NCI-H510A (cell line): Measurements from ENCODE around the gene CAVIN1.
"Not testable (repeated sequence)": the region's sequence is repeated elsewhere in the genome, so short reads cannot be mapped to it uniquely, and the experiment has no call there.

Source experiments
- DNase-seq: peaks from one replicate; lab custom pipeline; 2025; lab: John Stamatoyannopoulos, UW

The CAVIN1 gene

DNA sequence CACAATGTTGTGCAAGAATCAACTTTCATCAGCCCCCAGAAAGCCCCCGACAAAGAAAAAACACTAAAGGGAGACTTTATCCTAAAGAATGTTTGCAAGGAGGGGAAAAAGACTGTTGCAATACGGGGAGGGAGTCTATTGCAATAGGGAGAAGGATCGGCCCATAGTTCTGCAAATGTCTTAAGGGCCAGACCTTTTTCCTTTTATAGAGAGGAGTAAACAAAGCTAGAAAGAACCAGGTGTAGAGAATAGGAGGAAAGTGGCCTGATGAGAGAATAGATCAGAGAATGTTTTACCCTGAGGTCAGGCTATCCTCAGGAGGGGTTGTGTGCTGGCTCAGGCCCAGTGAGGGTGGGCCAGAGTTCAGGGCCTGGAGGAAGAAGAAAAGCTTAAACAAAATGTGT lies 8.7 kb upstream of the CAVIN1 start:
- no peak for DNase-seq

DNA sequence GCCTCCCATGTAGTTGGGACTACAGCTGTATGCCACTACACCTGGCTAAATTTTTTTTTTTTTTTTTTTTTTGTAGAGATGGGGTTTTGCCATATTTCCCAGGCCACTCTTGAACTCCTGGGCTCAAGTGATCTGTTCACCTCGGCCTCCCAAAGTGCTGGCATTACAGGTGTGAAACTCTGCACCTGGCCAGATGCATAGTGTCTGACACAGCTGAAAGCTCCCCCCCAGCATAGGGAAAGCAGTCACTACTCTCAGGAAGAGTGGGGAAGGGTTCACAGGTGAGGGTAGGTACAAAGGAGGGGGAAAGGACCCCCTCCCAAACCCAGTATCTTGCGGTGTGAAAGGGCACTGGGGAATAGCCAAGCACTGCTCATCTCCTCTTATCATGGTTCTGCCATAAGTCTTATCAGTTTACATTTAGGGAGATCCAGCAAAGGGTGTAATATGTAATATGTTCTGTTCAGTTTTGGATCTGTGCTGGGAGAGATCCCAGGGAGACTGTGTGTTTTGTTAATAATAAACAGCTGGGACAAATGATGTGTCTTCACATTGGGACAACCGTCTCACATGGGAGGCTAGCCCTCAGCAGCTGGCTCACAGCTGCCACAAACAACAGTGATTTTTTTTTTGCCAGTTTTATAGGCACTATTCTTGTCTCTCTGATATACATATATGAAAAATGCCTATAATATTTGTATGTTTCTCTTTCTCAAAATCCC lies 6.8 kb upstream of the CAVIN1 start:
- DNase-seq = no peak

DNA sequence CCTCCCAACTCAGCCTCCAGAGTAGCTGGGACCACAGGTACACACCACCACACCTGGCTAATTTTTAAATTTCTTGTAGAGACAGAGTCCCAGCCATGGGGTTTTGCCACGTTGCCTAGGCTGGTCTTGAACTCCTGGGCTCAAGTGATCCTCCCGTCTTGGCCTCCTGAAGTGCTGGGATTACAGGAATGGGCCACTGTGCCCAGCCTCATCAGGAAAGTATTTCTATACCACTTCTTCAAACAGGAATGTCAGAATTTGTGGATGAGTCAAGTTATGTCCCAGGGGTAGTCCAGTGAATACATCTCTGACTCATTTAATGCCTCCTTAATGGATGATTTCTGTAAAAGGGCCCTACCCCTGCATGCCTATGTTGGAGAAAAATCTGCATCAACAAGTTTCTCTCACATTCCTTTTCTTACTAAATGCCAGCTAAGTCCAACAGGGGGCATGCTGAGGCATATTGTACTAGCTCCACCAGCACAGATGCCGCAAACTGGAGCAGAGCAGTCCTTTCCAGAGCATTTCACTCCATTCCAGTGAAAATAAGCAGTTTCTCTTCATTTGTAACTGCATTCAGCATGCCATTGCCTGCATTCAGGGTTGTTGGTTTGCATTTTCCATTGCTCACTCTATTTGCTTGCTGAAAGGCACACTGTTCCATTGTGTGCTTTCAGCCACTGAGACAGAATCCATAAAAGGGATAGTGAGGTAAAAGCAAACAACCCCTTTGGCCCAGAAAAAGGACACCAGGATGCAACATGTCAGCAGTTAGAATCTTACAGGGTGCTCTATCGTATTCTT lies 5.3 kb upstream of the CAVIN1 start:
- no peak for DNase-seq

DNA sequence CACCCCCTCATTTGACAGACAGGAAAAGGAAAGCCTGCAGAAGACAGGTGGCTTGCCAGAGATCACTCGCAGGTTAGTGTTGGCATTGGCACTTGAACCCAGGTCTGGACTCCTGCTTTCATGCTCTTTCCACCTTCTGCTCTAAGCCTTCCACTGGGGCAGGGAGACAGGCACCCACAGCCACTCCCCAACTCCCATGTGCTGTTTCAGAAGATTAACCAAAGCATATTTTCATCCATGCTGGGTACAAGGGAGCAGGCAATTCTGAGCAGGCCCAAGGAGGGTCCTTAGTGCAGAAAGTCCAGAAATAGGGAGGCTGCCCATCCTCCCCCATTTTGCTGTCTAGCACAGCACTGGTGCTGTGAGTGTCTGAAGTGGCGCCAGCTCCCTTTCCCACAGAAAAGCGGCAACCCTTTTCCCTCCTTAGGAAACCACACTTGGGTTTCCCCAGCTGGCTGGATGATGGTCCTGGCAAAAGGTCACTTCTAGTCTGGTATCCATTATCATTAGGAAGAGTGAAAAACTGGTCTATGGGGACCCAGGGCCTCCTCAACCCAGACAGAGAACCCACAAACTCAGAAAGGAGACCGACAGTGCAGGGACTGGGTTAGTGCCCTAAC lies 2.0 kb upstream of the CAVIN1 start:
- DNase-seq = no peak

DNA sequence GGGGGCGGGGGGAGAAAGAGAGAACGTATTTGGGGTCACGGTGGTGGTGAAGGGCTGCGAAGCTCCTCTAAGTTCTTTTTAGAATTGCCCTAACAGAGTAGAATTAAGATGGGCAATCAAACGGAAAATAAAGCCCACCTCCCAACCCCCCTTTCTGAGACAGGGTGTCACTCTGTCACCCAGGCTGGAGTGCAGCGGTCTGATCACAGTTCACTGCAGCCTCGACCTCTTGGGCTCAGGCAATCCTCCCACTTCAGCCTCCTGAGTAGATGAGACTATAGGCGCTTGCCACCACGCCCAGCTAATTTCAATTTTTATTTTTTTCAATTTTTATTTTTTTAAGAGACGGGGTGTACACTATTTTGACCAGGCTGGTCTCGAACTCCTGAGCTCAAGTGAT lies 710 bp upstream of the CAVIN1 start:
- DNase-seq = no peak

DNA sequence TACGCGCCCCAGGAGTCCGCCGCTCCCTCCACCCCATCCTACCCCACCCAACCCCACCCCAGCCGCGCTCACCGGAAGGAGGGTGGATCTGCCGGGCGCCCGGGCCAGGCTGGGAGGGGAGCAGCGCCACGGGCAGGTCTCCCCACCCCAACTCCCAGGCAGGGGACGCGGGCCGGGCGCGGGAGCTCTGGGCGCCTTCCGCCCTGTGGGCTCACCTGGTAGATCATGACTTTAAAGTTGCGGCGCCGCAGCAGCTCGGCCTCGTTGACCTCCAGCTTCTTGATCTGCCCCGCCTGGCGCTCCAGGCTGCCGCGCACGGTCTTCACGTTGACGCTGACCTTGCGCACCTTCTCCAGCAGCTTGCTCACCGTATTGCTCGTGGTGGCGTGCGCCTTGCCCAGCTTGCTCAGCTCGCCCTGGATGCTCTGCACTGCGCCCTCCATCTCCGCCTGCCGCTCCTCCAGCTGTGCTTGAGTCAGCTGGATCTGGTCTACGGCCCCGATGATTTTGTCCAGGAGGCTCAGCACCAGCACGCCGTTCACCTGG lies 571 bp downstream of the CAVIN1 start:
- DNase-seq = no peak

DNA sequence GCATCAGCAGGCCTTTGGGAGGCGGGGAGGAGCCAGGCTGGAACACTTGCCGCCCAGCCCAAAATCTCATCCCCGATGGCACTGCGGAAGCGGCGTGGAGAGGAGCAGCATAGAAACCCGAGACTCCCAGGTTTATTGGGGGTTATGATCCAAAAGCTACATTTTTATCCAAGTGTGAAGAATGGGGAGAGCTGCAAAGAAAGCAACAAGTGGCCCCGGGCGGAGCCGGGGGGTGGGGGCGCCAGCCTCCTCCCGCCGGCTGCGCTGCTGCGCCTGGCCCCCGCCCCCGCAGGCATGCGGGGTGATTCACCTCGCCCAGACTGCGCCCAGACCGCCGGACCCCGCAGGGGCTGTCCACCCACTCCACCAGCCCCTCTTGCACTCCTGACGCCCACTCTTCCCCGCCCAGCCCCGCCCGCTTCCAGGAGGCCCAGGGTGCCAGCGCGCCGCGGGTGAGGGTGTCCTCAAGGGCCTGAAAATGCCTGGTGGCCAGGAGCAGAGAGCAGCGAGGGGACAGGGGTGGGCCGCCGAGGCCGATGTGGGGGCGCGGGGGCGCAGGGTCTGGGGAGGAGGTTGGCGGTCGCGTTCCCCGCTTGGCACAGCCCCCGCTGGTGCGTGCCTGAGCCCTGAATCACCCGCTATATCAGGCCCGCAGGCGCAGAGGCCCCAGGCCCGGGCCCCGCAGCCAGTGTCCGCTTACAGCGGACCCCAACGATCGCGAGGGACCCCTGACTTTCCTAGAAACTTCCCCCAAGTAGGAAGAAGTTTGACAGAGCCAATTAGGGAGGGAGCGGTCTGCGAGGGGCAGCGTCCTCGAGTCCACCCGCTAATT lies 1.3 kb downstream of the CAVIN1 start:
- DNase-seq = no peak

DNA sequence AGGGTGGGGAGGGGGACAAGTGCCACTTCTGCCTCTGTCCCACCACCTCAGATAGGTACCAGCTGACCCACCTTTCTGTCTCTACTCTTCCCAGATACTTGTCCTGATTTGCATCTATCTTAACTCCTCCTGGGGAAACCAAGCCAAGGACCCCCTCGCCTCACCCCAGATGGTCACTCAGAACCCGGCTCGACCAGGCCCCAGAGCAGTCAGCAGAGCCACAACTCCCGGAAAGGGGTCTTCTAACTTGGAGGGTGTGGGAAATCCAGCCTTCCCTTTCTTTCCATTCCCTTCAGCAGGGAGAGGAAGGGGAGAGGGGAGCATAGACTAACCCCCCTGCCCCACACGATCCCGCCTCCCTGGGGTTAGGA lies 1.9 kb downstream of the CAVIN1 start:
- no peak for DNase-seq

DNA sequence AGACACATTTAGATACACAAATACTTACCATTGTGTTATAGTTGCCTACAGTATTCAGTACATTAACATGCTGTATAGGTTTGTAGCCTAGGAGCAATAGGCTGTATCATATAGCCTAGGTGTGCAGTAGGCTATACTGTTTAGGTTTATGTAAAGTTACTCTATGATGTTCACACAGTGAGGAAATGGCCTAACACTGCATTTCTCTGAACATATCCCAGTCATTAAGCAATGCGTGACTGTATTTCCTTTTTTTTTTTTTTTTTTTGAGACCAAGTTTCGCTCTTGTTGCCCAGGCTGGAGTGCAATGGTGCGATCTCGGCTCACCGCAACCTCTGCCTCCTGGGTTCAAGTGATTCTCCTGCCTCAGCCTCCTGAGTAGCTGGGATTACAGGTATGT lies 5.1 kb downstream of the CAVIN1 start:
- DNase-seq = not testable (repeated sequence)

DNA sequence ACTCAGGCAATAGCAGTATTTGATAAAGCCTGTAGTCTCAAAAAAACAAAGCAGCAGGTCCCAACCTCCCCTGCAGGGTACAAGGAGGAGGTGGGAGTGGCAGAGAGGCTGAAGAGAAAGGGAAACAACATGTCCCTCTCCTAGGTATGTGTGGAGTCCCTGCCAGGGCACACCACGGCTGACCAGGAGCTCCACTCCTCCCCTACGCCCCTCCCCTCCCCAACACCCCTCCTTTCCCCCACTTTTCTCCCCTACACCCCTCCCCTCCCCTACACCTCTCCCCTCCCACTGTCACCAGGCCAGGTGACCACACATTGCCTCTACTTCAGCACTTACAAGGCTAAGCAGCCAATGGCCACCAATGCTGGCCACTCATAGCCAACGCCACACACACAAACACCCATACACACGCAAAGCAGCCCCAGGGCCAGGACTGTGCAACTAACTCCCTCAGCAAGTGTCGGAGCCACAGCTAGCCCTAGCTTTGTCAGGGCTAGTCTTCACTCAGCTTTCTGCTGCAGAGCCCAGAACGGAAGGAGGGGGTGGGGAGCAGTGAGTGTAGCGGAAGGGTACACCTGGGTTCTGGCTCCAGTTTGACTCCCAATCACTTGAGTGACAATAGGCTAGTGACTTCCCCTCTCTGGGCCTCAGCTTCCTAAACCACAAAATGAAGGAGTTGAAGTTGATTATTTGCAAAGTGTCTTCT lies 8.2 kb downstream of the CAVIN1 start:
- no peak for DNase-seq

DNA sequence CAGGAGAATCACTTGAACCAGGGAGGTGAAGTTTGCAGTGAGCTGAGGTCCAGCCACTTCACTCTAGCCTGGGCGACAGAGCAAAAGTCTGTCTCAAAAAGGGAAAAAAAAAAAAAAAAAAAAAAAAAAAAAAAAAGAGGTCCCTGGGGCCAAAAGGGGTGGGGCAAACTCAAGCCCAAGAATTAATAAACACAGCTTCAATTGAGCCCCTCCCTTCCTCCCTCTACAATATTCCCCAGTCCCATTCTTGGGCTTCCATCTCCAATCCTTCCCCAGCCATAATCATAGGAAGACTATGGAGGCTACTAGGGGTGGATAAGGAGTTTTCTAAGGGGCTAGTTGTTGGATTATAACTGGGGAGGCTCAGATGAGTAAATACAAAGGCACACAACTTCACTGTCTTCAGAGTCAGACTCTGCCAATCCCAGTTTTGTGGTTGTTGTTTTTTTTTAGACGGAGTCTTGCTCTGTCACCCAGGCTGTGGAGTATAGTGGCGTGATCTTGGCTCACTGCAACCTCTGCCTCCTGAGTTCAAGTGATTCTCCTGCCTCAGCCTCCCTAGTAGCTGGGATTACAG lies 9.5 kb downstream of the CAVIN1 start:
- DNase-seq = no peak

DNA sequence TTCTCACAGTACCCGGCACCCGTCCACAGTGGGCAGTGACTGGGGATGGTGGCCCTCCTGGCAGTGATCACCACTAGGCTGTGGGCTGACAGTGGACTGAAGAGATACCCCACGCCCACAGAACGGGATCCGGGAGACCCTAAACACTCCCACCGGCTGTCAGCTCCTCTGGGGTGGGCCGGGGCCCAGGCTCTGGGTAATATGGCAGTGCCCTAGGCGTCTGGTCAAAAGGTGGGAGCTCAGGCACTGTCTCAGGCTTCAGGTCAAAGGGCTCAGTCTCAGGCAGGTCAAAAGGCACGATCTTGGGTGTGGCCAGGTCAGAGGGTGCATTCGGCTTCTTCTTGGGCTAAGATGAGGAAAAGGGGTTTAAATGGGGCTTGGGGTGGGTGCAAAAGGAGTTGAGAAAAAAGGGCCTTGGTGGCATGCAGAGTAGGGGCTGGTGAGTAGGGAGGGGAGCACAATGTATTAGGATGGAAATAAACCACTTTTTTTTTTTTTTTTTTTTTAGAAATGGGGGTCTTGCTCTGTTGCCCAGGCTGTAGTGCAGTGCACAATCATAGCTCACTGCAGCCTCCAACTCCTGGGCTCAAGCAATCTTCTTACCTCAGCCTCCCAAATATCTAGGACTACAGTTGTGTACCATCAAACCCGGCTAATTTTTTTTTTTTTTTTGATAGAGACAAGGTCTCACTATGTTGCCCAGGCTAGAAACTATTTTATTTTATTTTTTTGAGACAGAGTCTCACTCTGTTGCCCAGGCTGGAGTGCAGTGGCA lies 11.0 kb downstream of the CAVIN1 start:
- DNase-seq = no peak

DNA sequence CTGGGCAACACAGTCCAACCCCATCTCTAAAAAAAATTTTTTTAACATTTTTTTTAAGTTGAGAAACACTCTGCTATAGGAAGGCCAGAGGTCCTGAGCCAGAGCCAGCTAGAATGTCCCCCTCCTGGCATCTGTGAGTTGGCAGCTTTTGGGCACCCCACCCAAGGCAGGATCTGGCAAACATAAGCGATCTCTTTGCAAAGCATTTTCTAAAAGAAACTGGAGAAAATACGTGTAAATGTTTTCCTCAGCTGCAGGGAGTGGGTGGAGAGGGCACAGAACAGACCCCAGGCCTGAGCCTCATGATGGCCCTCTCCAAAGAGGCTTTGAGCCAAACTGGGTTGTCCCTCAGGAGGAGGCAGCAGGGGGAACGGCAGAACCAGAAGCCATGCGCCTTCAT lies 11.7 kb downstream of the CAVIN1 start:
- no peak for DNase-seq

DNA sequence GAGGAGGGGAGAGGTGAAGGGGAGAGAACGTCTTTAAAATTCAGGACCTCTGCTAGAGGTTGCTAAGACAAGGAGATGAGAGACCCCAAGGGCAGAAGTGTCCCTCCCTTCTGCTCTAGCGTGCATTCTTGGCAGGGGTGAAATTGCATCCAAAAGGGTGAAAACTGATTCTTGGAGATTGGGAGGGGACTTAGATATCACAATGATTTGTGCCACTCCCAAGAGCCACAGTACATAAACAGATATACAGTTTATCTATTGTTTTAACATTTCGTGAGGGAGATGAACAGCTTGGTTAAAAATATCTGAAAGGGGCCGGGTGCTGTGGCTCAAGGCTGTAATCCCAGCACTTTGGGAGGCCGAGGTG lies 12.8 kb downstream of the CAVIN1 start:
- DNase-seq = no peak

DNA sequence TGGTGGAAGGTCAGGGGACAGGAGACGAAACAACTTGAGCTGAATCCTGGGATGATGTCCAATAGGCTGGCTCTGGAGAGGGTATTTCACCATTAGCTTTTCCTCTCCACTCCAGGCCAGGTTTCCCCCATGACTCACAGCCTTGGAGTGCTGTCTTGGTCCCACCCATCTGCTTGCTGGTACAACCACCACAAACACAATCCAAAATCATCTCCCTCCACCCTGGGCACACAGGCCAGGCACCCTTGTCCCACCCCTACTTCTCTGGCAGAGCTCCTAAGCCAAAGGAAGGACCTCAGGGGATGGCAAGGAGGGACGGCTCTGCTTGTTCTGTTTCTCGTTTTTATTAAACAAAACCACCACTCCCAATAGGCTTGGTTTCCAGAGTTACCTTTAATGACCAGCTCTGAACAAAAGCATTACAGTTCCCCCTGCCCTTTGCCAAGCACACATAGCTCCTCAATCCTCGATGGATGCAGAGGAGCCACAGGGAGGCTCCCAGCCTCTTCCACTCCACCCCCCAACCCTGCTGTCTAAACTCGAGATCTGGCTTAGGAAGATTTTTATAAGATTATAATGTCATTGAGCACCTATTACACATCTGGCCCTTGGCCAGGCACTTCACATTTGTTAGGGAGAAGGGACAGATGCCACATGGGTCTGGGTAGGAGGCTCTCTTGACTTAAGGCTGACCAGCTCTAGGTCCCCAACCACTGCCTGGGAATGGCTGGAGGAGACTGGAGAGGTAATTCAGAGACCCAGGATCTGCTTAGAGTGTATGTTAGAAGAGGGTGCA lies 13.3 kb downstream of the CAVIN1 start:
- DNase-seq = no peak

DNA sequence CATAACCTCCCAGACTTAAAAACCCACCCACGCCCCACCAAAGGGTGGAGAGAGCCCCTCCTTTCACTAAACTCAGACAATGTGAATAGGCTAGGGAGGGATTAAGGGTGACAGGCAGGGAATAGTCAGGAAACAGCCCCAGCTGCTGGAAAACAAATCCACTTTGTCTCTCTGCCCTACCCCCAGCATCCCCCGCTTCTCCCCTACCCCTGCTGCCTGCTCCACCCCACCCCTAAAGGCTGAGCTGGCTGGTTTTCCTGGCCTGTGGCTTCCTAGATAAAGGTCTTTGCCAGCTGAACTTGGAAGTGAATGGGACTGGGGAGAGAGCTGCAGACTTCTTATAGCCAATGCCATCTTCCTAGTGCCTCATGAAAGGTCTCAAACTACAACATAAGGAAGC lies 15.0 kb downstream of the CAVIN1 start:
- DNase-seq = no peak

DNA sequence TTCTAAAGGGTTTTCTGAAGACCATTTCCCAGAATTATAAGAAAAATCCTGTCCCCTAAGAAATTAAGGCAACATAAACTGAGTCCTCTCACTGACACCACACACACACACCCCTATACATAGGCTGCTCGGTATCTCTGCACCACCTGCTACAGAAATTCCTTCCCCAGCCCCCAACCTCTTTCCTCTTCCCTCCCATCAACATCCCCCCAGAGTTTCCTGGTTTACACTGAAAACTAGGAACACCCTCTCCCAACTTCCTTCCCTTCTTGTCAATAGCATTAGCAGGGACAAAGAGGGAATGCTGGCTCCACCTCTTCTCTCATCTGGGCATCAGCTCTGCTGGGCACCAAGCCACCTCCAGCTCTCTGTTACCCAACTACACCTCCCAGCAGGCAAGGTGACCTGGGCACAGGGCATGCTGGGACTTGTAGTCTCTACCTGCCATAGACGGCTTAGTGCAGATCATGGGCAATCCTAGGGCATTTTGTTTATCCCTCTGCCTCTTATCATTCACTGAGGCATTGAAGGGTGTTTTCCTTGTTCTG lies 15.7 kb downstream of the CAVIN1 start:
- DNase-seq = peak; percentile 77

DNA sequence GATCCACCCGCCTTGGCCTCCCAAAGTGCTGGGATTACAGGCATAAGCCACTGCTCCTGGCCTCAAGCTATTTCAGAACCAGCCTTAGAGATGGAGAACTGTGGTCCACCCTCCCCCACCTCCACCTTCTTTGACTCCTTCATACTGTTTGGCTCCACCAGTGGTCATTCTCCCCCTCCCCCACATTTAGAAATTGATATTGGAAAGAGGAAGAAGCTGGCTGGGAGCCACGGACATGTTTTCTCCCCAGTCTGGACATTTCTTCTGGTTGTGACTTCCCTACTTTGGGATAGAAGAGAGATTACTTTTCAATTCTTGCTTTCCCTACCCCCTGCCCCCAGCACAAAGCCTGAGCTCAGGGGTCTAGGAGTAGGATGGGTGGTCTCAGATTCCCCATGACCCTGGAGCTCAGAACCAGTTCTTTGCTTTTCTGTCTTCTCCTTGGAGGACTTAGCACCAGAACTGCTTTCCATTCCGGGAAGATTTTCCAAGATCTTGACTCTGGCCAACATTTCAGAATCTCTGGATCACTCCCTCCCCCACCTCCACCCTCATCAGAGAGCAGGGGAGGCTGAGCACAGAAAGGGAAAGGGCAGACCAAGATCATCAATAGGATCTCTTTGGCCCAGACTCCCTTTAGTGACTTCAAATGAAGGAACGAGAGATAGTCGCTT lies 16.3 kb downstream of the CAVIN1 start:
- no peak for DNase-seq
